Neuron (in vitro differentiated cells): ENCODE measurements around the gene DNAJA1.

Experiments
- H2AFZ ChIP-seq: one replicate; pipeline ENCODE4 v1.6.1; 2013; ENCODE audit warnings: low read depth, mild to moderate bottlenecking, inconsistent platforms, low read length, moderate library complexity
- H3K27me3 ChIP-seq: one replicate; pipeline ENCODE4 v1.6.1; 2013; ENCODE audit warnings: low read length; ENCODE audit not compliant: insufficient read depth
- H3K36me3 ChIP-seq: one replicate; pipeline ENCODE4 v1.6.1; 2013; ENCODE audit warnings: low read length; ENCODE audit not compliant: insufficient read depth
- H3K4me1 ChIP-seq: one replicate; pipeline ENCODE4 v1.6.1; 2013; ENCODE audit warnings: low read length; ENCODE audit not compliant: insufficient read depth
- H3K4me3 ChIP-seq: 2 replicates; pipeline ENCODE4 v1.5.1; 2013; ENCODE audit warnings: mild to moderate bottlenecking, low read length, moderate library complexity
- H3K9me3 ChIP-seq: one replicate; pipeline ENCODE4 v1.6.1; 2013; ENCODE audit warnings: low read length

DNAJA1 gene

DNA sequence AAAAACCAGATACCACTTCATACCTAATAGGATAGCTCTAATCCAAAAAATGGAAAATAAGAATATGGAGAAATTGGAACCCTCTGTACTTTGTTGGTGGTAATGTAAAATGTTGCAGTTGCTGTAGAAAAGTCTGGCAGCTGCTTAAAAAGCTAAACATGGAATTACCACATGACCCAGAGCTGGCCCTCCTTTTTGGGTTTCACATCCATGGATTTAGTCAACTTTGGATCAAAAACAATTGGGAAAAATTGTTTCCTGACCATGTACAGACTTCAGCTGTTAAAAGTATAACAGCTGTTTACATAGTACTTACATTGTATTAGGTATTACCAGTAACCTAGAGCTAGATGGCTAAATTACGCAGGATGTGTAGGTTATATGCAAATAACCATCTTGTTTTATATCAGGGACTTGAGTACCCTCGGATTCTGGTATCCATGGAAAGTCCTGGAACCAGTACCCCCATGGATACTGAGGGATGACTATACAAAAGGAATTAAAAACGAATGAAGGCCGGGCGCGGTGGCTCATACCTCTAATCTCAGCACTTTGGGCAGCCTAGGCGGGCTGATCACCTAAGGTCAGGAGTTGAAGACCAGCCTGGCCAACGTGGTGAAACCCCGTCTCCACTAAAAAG lies 15.8 kb downstream of the DNAJA1 start:
- H3K4me3 ChIP-seq = no peak overlapping the region
- H3K4me1 ChIP-seq = no peaks in the 10 kb centered on the region
- no peak overlapping the region for H2AFZ ChIP-seq
- no peaks in the 10 kb centered on the region for H3K9me3 ChIP-seq
- H3K36me3 ChIP-seq = peaks cover 66% of the 10 kb centered on the region
- no peaks in the 10 kb centered on the region for H3K27me3 ChIP-seq

DNA sequence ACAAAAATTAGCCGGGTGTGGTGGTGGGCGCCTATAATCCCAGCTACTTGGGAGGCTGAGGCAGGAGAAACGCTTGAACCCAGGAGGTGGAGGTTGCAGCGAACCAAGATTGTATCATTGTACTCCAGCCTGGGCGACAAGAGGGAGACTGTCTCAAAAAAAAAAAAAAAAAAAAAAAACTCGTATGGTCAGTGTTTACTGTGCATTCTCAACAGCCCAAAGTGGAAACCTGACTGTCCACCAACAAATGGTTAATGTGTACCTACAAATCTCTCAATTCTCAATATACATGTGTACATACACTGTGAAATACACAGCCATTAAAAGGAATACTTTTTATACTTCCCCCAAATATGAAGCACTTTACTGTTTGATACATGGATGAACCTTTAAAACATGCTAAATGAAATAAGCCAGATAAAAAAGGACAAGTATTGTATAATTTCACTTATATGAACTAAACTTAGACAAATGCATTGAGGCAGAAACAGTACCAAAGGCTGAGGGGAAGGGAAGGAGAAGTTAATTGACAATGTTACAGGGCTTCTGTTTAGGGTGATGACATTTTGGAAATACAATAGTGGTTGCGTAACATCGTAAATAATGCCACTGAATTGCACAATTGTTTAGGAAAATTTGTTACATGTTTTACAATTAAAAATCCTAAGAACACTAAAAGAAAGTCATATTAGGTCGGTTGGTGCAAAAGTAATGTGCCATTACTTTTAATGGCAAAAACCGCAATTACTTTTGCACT lies 16.5 kb downstream of the DNAJA1 start:
- Histone ChIP-seq H3K4me1 (no peaks in the 10 kb centered on the region), H3K4me3 (no peak overlapping the region), H3K27me3 (no peaks in the 10 kb centered on the region), H3K36me3 (peaks cover 64% of the 10 kb centered on the region), H3K9me3 (no peaks in the 10 kb centered on the region), H2AFZ (no peak overlapping the region)

DNA sequence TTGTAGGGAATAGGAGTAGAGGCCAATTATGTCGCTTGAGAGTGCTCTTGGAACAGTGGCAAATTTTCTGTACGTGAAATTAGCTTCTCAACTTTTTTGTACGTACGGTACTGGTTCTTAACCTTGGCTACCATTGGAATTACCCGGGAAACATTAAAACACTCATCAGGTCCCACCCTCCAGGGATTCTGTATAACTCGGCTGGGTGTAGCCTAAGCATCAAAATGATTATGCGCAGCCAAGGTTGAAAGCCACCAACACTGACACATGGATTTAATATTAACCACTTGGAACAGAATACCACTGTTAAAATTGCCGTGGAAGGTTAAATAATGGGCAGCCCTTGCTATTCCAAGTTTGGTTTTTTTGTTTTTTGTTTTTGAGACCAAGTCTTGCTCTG lies 17.4 kb downstream of the DNAJA1 start:
- Histone ChIP-seq H3K4me3 (no peak overlapping the region), H3K36me3 (peaks cover 60% of the 10 kb centered on the region)

GRCh38 chr9:33043671-33044070 lies 18.6 kb downstream of the DNAJA1 start:
- Histone ChIP-seq H3K27me3 (no peaks in the 10 kb centered on the region), H3K4me3 (no peak overlapping the region), H2AFZ (no peak overlapping the region), H3K36me3 (peaks cover 56% of the 10 kb centered on the region), H3K9me3 (no peaks in the 10 kb centered on the region), H3K4me1 (no peaks in the 10 kb centered on the region)

More for the DNA sequence above, 17.4 kb downstream of the DNAJA1 start:
- Histone ChIP-seq H3K27me3 (no peaks in the 10 kb centered on the region), H3K4me1 (no peaks in the 10 kb centered on the region), H2AFZ (no peak overlapping the region), H3K9me3 (no peaks in the 10 kb centered on the region)

DNA sequence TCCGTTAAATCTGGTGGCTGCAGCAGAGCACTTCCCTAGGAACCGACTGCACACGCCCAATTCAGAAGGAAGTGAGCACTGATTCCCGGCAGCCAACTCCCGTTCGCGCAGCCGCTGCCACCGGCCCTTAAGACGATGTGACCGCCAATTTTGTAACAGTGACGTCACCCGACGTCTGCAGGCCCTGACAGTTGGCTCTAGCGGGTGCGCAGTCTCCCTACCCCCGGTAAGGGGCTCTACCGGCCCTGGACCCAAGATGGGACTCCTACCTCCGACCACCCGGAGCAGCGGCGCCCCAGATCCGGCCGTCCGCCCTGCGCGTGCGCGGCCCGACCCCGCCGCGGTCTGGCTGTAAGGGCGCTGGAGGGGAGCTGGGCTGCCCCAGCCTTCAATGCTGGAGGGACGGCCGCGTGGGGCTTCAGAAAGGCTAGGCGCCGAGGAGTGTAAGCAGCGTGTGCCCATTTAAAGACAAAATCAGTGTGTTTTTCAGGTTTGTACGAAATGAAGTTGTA lies 19.1 kb downstream of the DNAJA1 start:
- peaks cover 55% of the 10 kb centered on the region for H3K36me3 ChIP-seq
- H3K27me3 ChIP-seq = no peaks in the 10 kb centered on the region
- H3K4me1 ChIP-seq = no peaks in the 10 kb centered on the region
- H2AFZ ChIP-seq = no peak overlapping the region
- H3K4me3 ChIP-seq = peak overlapping the region; percentile 6
- H3K9me3 ChIP-seq = no peaks in the 10 kb centered on the region

GRCh38 chr9:33044677-33045282 lies 19.7 kb downstream of the DNAJA1 start:
- Histone ChIP-seq H3K27me3 (no peaks in the 10 kb centered on the region), H3K9me3 (no peaks in the 10 kb centered on the region), H3K36me3 (peaks cover 53% of the 10 kb centered on the region), H2AFZ (no peak overlapping the region), H3K4me3 (no peak overlapping the region), H3K4me1 (no peaks in the 10 kb centered on the region)

GRCh38 chr9:33046061-33046460 lies 21.0 kb downstream of the DNAJA1 start:
- no peak overlapping the region for H3K4me3 ChIP-seq
- H2AFZ ChIP-seq = no peak overlapping the region
- H3K9me3 ChIP-seq = no peaks in the 10 kb centered on the region
- H3K27me3 ChIP-seq = no peaks in the 10 kb centered on the region
- peaks cover 46% of the 10 kb centered on the region for H3K36me3 ChIP-seq
- H3K4me1 ChIP-seq = no peaks in the 10 kb centered on the region

DNA sequence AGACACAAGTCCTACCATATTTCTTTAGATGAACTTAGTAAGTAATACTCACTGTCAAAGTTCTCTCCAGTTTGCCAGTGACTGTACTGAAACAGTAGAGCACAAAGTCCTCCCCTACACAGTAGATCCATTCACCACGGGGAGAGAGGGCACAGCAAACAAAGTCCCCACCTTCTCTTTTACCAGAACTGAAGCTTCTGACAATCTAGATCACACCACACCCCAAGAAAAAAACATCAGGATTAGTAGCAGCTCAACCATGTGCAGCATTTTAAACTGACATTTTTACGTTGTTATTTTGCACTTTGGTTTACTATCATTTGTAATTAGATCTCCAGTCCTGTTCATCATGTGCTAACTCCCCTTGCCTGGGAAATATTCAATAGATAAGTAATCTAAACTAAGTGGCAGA lies 23.0 kb downstream of the DNAJA1 start:
- Histone ChIP-seq H3K36me3 (peaks cover 61% of the 10 kb centered on the region), H2AFZ (no peak overlapping the region), H3K4me3 (no peak overlapping the region), H3K9me3 (no peaks in the 10 kb centered on the region), H3K27me3 (no peaks in the 10 kb centered on the region), H3K4me1 (no peaks in the 10 kb centered on the region)

GRCh38 chr9:33049680-33050361 lies 24.7 kb downstream of the DNAJA1 start:
- Histone ChIP-seq H2AFZ (no peak overlapping the region), H3K4me3 (no peak overlapping the region), H3K9me3 (no peaks in the 10 kb centered on the region), H3K36me3 (peaks cover 62% of the 10 kb centered on the region), H3K27me3 (no peaks in the 10 kb centered on the region), H3K4me1 (no peaks in the 10 kb centered on the region)

GRCh38 chr9:33051144-33051543 lies 26.1 kb downstream of the DNAJA1 start:
- Histone ChIP-seq H2AFZ (no peak overlapping the region), H3K9me3 (no peaks in the 10 kb centered on the region), H3K4me1 (no peaks in the 10 kb centered on the region), H3K4me3 (no peak overlapping the region), H3K36me3 (peaks cover 65% of the 10 kb centered on the region), H3K27me3 (no peaks in the 10 kb centered on the region)

GRCh38 chr9:33065157-33066076 lies 40.3 kb downstream of the DNAJA1 start:
- peaks cover 79% of the 10 kb centered on the region for H3K36me3 ChIP-seq
- no peak overlapping the region for H3K4me3 ChIP-seq
- no peaks in the 10 kb centered on the region for H3K4me1 ChIP-seq
- no peak overlapping the region for H2AFZ ChIP-seq
- no peaks in the 10 kb centered on the region for H3K27me3 ChIP-seq
- H3K9me3 ChIP-seq = no peaks in the 10 kb centered on the region

DNA sequence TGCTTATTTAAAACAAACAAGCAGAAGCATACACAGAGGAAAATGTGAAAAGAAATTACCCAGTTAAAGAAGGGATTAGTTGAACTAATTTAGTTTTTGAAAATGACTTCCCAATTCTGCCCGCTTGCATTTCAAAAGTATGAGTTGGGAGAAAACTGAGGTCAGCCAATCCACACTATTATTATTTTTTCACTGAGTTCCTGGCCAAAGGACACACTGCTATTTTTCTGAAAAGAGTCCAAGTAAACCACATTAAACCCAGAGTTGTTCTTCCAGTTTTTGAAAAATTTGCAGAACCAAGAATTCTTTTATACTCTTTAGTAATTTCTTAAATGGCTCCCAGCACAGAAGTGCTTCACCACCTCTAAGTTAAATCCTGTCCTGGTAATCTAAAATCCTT lies 43.9 kb downstream of the DNAJA1 start:
- Histone ChIP-seq H2AFZ (no peak overlapping the region), H3K36me3 (peaks cover 79% of the 10 kb centered on the region), H3K27me3 (no peaks in the 10 kb centered on the region), H3K4me3 (no peak overlapping the region), H3K4me1 (no peaks in the 10 kb centered on the region), H3K9me3 (no peaks in the 10 kb centered on the region)
